ENCODE results near the gene PLXDC1. TPM values are rescaled to one million over a fixed set of nuclear protein-coding genes. Genes with fewer than 3 reads are reported as not detected.
"Not testable (repeated sequence)": the region's sequence is repeated elsewhere in the genome, so short reads cannot be mapped to it uniquely, and the experiment has no call there.

The PLXDC1 gene
- total RNA-seq, 2 experiments from 2014 or later, result 0.54 to 1.1 TPM

GRCh38 chr17:39027455-39028035, 123.9 kb downstream of the PLXDC1 start:
- Mint-ChIP-seq H3K27me3 (peaks cover 15% of the 10 kb centered on the region), H3K9me3 (no peaks in the 10 kb centered on the region), H3K27ac (no peak overlapping the region), H3K4me3 (peak overlapping the region; percentile 43), H3K4me1 (peaks cover 9% of the 10 kb centered on the region), H3K36me3 (no peaks in the 10 kb centered on the region)
- DNase-seq, result no peak

GRCh38 chr17:39026980-39027451, 124.4 kb downstream of the PLXDC1 start:
- Mint-ChIP-seq H3K27me3 (peaks cover 15% of the 10 kb centered on the region), H3K27ac (no peak overlapping the region), H3K4me1 (peaks cover 9% of the 10 kb centered on the region), H3K9me3 (no peaks in the 10 kb centered on the region), H3K36me3 (no peaks in the 10 kb centered on the region), H3K4me3 (peak overlapping the region; percentile 43)
- DNase-seq, result peak; percentile 51

GRCh38 chr17:39026346-39026745, 125.1 kb downstream of the PLXDC1 start:
- not testable (repeated sequence) for DNase-seq, H3K4me1 Mint-ChIP-seq, H3K27ac Mint-ChIP-seq, H3K36me3 Mint-ChIP-seq, H3K9me3 Mint-ChIP-seq
- Mint-ChIP-seq H3K4me3 (peak overlapping the region; percentile 43), H3K27me3 (peaks cover 15% of the 10 kb centered on the region)

- H3K4me3 Mint-ChIP-seq, result no peak overlapping the region
- H3K27me3 Mint-ChIP-seq, result peaks cover 15% of the 10 kb centered on the region
- no peak overlapping the region for H3K27ac Mint-ChIP-seq
- H3K9me3 Mint-ChIP-seq, result no peaks in the 10 kb centered on the region
- no peaks in the 10 kb centered on the region for H3K36me3 Mint-ChIP-seq
- H3K4me1 Mint-ChIP-seq, result peaks cover 19% of the 10 kb centered on the region
- DNase-seq, result no peak
Observed at GRCh38 chr17:39022924-39023323, 128.5 kb downstream of the PLXDC1 start.

GRCh38 chr17:39020037-39020436, 131.4 kb downstream of the PLXDC1 start:
- H3K4me1 Mint-ChIP-seq, result peaks cover 23% of the 10 kb centered on the region
- DNase-seq, H3K36me3 Mint-ChIP-seq, H3K27me3 Mint-ChIP-seq, H3K27ac Mint-ChIP-seq, H3K4me3 Mint-ChIP-seq, H3K9me3 Mint-ChIP-seq: not testable (repeated sequence)

- DNase-seq, result no peak
- no peaks in the 10 kb centered on the region for H3K9me3 Mint-ChIP-seq
- H3K4me1 Mint-ChIP-seq, result peaks cover 23% of the 10 kb centered on the region
- H3K27me3 Mint-ChIP-seq, result no peaks in the 10 kb centered on the region
- no peak overlapping the region for H3K4me3 Mint-ChIP-seq
- H3K36me3 Mint-ChIP-seq, result no peaks in the 10 kb centered on the region
- H3K27ac Mint-ChIP-seq, result no peak overlapping the region
Observed at GRCh38 chr17:39018267-39019134, 132.9 kb downstream of the PLXDC1 start.

- no peaks in the 10 kb centered on the region for H3K36me3 Mint-ChIP-seq
- no peak overlapping the region for H3K4me3 Mint-ChIP-seq
- no peaks in the 10 kb centered on the region for H3K9me3 Mint-ChIP-seq
- H3K4me1 Mint-ChIP-seq, result peaks cover 23% of the 10 kb centered on the region
- DNase-seq, result no peak
- H3K27me3 Mint-ChIP-seq, result no peaks in the 10 kb centered on the region
- H3K27ac Mint-ChIP-seq, result peak overlapping the region; percentile 74
Observed at GRCh38 chr17:39016193-39017153, 135.0 kb downstream of the PLXDC1 start.

- H3K9me3 Mint-ChIP-seq, result no peaks in the 10 kb centered on the region
- peaks cover 23% of the 10 kb centered on the region for H3K4me1 Mint-ChIP-seq
- no peak overlapping the region for H3K4me3 Mint-ChIP-seq
- no peaks in the 10 kb centered on the region for H3K36me3 Mint-ChIP-seq
- DNase-seq, result no peak
- H3K27ac Mint-ChIP-seq, result no peak overlapping the region
- no peaks in the 10 kb centered on the region for H3K27me3 Mint-ChIP-seq
Observed at GRCh38 chr17:39015546-39015935, 135.9 kb downstream of the PLXDC1 start.

- H3K36me3 Mint-ChIP-seq, result no peaks in the 10 kb centered on the region
- H3K9me3 Mint-ChIP-seq, result no peaks in the 10 kb centered on the region
- no peak overlapping the region for H3K4me3 Mint-ChIP-seq
- no peaks in the 10 kb centered on the region for H3K27me3 Mint-ChIP-seq
- H3K4me1 Mint-ChIP-seq, result peaks cover 23% of the 10 kb centered on the region
- DNase-seq, result no peak
- no peak overlapping the region for H3K27ac Mint-ChIP-seq
Observed at GRCh38 chr17:39014795-39015545, 136.5 kb downstream of the PLXDC1 start.

- no peak for DNase-seq
- H3K27ac Mint-ChIP-seq, result no peak overlapping the region
- H3K4me1 Mint-ChIP-seq, result peaks cover 23% of the 10 kb centered on the region
- H3K9me3 Mint-ChIP-seq, result no peaks in the 10 kb centered on the region
- H3K36me3 Mint-ChIP-seq, result no peaks in the 10 kb centered on the region
- no peak overlapping the region for H3K4me3 Mint-ChIP-seq
- H3K27me3 Mint-ChIP-seq, result no peaks in the 10 kb centered on the region
Observed at GRCh38 chr17:39014044-39014794, 137.2 kb downstream of the PLXDC1 start.

Other genes with a start within 250 kb of the PLXDC1 start
- under 1 TPM in 1 of 2 experiments, not detected in 1; 0.12 TPM for gene FBXO47, start 184.2 kb downstream of the PLXDC1 start, total RNA-seq
- gene ARL5C, start 14.5 kb upstream of the PLXDC1 start, total RNA-seq, result not detected
- gene CACNB1, start 46.0 kb upstream of the PLXDC1 start, total RNA-seq, result 10 to 100 TPM; 12.7 to 14.4 TPM
- gene RPL19, start 48.6 kb upstream of the PLXDC1 start, total RNA-seq, result 1,000 to 10,000 TPM; 3,075 to 3,102 TPM
- under 1 TPM; 0.14 to 0.20 TPM for gene STAC2, start 74.3 kb upstream of the PLXDC1 start, total RNA-seq
- gene FBXL20, start 250.0 kb upstream of the PLXDC1 start, total RNA-seq, result 10 to 100 TPM; 15.7 to 16.3 TPM